ENCODE data around the gene TNFRSF8. TPM values are rescaled to one million over a fixed set of nuclear protein-coding genes. Genes with fewer than 3 reads are reported as not detected.

Gene TNFRSF8
- total and polyA plus RNA-seq, 9 of the 15 experiments (the other 6 are each of a cell fraction or from before 2014, with no cell fraction given), result 3.5 to 38.4 (median 17.1) TPM

GRCh38 chr1:12100071-12100470 lies 37.0 kb downstream of the TNFRSF8 start:
- BruUV-seq (replicated peaks), result no TSS peak
- in situ Hi-C loops (cut with MboI), result no loop called here
- no peaks in the 10 kb centered on the region for H3K27me3 ChIP-seq (ENCODE audit: control insufficient read depth in 2 of 2, insufficient read depth in 2 of 2, low read length in 2 of 2)
- no peak overlapping the region for H3K4me3 ChIP-seq
- ChIA-PET CTCF (ENCODE audit: low intra/inter-chr PET ratio) (no interaction called here), POLR2A (interaction anchor here (0.6 to 1.3 kb wide), 6 partner anchors 8 to 191 kb away, joined by 3 to 4 read pairs (median 4); no protein-coding TSS in a partner anchor)
- FAIRE-seq (no peak), ATAC-seq (no peak), DNase-seq (ENCODE audit: extremely low read depth in 1 of 4, low spot score in 3 of 4) (no peak)
- H4K20me1 ChIP-seq (replicated peaks; ENCODE audit: control insufficient read depth, insufficient read depth, low read length), result no peaks in the 10 kb centered on the region
- H2AFZ ChIP-seq (ENCODE audit: low read depth, low read length), result no peak overlapping the region
- H3K27ac ChIP-seq (ENCODE audit: extremely low read depth, low read depth, low read length), result no peak overlapping the region
- peaks cover 0 to 6% of the 10 kb centered on the region in 2 experiments; a peak in 2 of 5 replicates for H3K4me1 ChIP-seq (replicated peaks in 1 of 2; ENCODE audit: control insufficient read depth in 2 of 2, insufficient read depth in 2 of 2, low read length in 2 of 2)
- no peaks in the 10 kb centered on the region; the same call in 2 of the 3 replicates for H3K79me2 ChIP-seq (ENCODE audit: control insufficient read depth, insufficient read depth, low read length)
- no peak overlapping the region for H3K4me2 ChIP-seq (ENCODE audit: insufficient read depth, low read length)
- WGBS (ENCODE audit: insufficient coverage, low coverage, missing lambda C conversion rate), result 84% methylated on average over 6 of the region's 6 CpGs
- H3K9me1 ChIP-seq (ENCODE audit: control insufficient read depth, insufficient read depth, low read length), result no peaks in the 10 kb centered on the region
- no peaks in the 10 kb centered on the region for H3K9me3 ChIP-seq (replicated peaks; ENCODE audit: control insufficient read depth, insufficient read depth, low read depth, low read length)
- H3K36me3 ChIP-seq (ENCODE audit: control insufficient read depth, insufficient read depth, low read length), result peaks cover 46% of the 10 kb centered on the region; the same call in 2 of the 3 replicates
- no peak overlapping the region for H3K9ac ChIP-seq (ENCODE audit: insufficient read depth in 1 of 2, low read depth in 2 of 2, low read length in 2 of 2)
- intact Hi-C loops (cut with micrococcal nuclease), result no loop called here
- TF ChIP-seq RBM15 (IDR thresholded peaks at IDR 0.05; ENCODE audit: insufficient read depth, low read length) (no peak), POLR2AphosphoS5 (IDR thresholded peaks at IDR 0.05; ENCODE audit: control insufficient read depth, insufficient read depth, low read depth, low read length) (no peak), RFX1 (IDR thresholded peaks at IDR 0.05) (no peak), TOE1 (IDR thresholded peaks at IDR 0.05; ENCODE audit: borderline replicate concordance) (no peak), TOE1 (CRISPR knock-in tag; IDR thresholded peaks at IDR 0.05; ENCODE audit: borderline replicate concordance, low read depth) (no peak), SMC3 (conservative IDR thresholded peaks at IDR 0.05; ENCODE audit: insufficient read depth, low read depth, low read length) (no peak), PURB (CRISPR knock-in tag; IDR thresholded peaks at IDR 0.05; ENCODE audit: low read depth) (no peak), SIX5 (IDR thresholded peaks at IDR 0.05; ENCODE audit: borderline replicate concordance in 1 of 2, insufficient read depth in 1 of 2, low read depth in 1 of 2, low read length in 2 of 2) (no peak), PHB (CRISPR knock-in tag; IDR thresholded peaks at IDR 0.05) (no peak), SP2 (IDR thresholded peaks at IDR 0.05; ENCODE audit: extremely low read depth, low read depth, low read length, poor library complexity, severe bottlenecking) (no peak), MYC (IDR thresholded peaks at IDR 0.05; ENCODE audit: low read depth, low read length) (no peak), MYC (CRISPR knock-in tag; IDR thresholded peaks at IDR 0.05; ENCODE audit: borderline replicate concordance, low read depth) (no peak), ZBTB40 (IDR thresholded peaks at IDR 0.05) (no peak), ZBTB40 (CRISPR knock-in tag; IDR thresholded peaks at IDR 0.05) (no peak)
